Mesodermal cell (in vitro differentiated cells): ENCODE data around the gene GSDMA.
"Not testable (repeated sequence)": the region's sequence is repeated elsewhere in the genome, so short reads cannot be mapped to it uniquely, and the experiment has no call there.

Experiments used
- H3K27ac ChIP-seq: 2 replicates; pipeline ENCODE4 v1.7.0; 2013; ENCODE audit warnings: mild to moderate bottlenecking, low read depth, low read length, moderate library complexity; ENCODE audit not compliant: severe bottlenecking
- H3K36me3 ChIP-seq: 2 replicates; pipeline ENCODE4 v1.7.1; 2013; ENCODE audit warnings: mild to moderate bottlenecking, low read length, moderate library complexity; ENCODE audit not compliant: control insufficient read depth, insufficient read depth
- H3K4me1 ChIP-seq: one replicate; pipeline ENCODE4 v1.7.1; 2013; ENCODE audit warnings: mild to moderate bottlenecking, low read length; ENCODE audit not compliant: insufficient read depth, control insufficient read depth, poor library complexity, severe bottlenecking
- H3K4me3 ChIP-seq: 2 replicates; pipeline ENCODE4 v1.7.0; 2013; ENCODE audit warnings: low read length, control low read depth, mild to moderate bottlenecking; ENCODE audit not compliant: insufficient read depth, poor library complexity, severe bottlenecking; ENCODE audit errors: extremely low read depth
- H3K9me3 ChIP-seq: 2 replicates; pipeline ENCODE4 v1.7.1; 2013; ENCODE audit warnings: mild to moderate bottlenecking, low read length, moderate library complexity; ENCODE audit not compliant: control insufficient read depth
- WGBS, 2 experiments: methylation state at CpG; one replicate each; pipeline ENCODE4 v1.1.5; 2013; ENCODE audit warnings: missing lambda C conversion rate in 2 of 2; ENCODE audit not compliant: insufficient coverage in 2 of 2; 5-methylcytosine and 5-hydroxymethylcytosine counted together

Gene GSDMA

DNA sequence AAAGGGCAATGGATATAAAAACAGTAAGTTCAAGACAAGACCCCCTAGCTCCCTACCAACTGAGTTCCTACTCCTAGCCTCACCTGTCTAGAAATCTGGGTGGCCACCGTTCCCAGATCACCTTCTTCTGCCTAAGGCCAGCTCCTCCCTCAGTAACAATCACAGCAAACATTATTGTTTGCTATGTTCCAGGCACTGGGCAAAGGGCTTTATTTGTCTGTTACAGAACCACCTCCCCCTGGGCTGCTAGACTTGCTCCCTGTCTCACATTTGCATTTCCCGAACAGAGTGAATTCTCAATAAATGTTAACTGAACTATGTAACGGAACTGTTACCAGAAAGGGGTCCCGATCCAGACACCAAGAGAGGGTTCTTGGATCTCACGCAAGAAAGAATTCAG lies 28.5 kb upstream of the GSDMA start:
- Histone ChIP-seq H3K4me3 (no peak overlapping the region), H3K27ac (no peak overlapping the region), H3K4me1 (peaks cover 3% of the 10 kb centered on the region), H3K36me3 (no peaks in the 10 kb centered on the region), H3K9me3 (no peaks in the 10 kb centered on the region)
- 83% methylated on average over 5 of the region's 5 CpGs for WGBS, 2 experiments

DNA sequence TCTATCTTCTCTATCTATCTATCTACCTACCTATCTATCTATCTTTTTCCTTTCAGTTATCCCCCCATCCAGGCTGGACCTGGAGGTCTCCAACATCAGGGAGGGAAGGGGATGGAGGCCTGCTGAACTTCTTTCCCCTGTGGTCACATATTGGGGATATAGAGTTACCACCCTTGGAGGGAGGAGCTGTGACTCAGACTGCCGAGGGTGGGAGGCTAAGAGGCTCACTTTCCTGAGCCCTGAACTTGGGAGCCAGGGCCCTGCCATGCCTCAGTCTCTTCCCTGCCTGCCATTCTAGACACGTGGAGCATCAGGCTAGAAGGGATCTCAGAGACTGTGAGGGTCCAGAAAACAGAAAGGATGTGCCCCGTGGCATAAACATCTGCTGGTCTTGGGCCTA lies 26.9 kb upstream of the GSDMA start:
- Histone ChIP-seq H3K36me3 (no peaks in the 10 kb centered on the region), H3K4me3 (no peak overlapping the region), H3K4me1 (peaks cover 8% of the 10 kb centered on the region), H3K9me3 (no peaks in the 10 kb centered on the region), H3K27ac (no peak overlapping the region)
- WGBS, 2 experiments = 74 to 82% methylated on average over 2 to 3 of the region's 3 CpGs

DNA sequence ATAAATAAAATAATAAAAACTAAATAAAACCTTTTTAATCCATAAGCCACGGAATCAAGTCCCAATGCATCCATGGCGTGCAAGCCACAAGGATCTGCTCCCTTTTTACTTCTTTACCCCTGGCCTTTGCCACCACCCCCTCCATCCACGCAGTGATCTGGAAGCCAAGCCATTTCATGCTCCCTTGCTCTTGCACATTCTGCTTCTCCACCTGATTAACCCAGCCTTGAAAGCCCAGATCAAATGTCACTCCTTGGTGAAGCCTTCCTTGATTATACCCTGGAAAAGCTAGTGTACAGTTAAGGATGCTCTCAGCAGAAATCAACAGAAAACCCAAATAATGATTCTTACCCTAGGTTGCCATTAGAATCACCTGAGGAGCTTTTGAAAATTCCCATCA lies 25.4 kb upstream of the GSDMA start:
- Histone ChIP-seq H3K4me1 (peaks cover 8% of the 10 kb centered on the region), H3K27ac (no peak overlapping the region), H3K36me3 (no peaks in the 10 kb centered on the region), H3K4me3 (no peak overlapping the region), H3K9me3 (no peaks in the 10 kb centered on the region)
- 90 to 91% methylated on average over 3 of the region's 3 CpGs for WGBS, 2 experiments

DNA sequence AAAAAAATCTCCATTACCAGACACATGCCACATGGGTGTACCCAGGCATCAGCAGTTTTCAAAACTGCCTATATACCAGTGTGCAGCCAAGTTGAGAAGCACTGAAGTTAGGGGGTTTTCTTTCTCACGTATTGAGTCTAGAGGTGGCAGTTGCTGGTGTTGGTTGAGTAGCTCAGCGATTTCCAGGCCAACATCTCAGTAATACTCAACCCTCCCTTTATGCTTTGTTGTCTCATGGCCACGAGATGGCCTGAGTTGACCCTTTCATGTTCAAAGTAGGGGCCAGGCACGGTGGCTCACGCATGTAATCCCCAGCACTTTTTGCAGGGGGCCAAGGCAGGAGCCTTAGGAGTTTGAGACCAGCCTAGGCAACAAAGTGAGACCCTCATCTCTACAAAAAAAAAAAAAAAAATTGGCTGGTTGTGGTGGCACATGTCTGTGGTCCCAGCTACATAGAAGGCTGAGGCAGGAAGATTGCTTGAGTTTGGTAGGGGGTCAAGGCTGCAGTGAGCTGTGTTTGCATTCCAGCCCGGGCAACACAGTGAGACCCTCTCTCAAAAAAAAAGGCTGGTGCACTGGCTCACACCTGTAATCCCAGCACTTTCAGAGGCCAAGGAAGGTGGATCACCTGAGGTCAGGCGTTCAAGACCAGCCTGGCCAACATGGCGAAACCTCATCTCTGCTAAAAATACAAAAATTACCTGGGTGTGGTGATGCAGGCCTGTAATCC lies 24.5 kb upstream of the GSDMA start:
- no peak overlapping the region for H3K4me3 ChIP-seq
- peaks cover 8% of the 10 kb centered on the region for H3K4me1 ChIP-seq
- no peak overlapping the region for H3K27ac ChIP-seq
- H3K36me3 ChIP-seq = no peaks in the 10 kb centered on the region
- WGBS, 2 experiments = 86% methylated on average over 1 to 6 of the region's 8 CpGs
- H3K9me3 ChIP-seq = no peaks in the 10 kb centered on the region

DNA sequence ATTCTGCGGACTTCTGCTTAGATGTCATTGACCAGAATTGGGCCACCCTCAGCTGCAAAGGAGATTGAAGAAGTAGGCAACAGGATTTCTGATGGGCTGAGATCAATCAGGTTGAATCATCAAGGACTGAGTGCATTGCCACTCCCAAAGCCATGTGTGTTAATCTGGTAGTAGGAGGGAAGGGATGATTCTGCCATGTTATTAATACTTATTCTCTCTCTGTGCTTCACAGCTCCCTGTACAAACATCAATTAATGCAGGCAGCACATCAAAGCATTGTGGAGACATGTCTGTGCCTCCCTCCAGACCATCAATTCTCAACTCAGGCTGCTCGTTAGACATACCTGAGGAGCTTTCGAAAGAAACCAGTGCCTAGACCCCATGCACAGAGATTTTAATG lies 23.7 kb upstream of the GSDMA start:
- Histone ChIP-seq H3K4me1 (peaks cover 8% of the 10 kb centered on the region), H3K36me3 (no peaks in the 10 kb centered on the region), H3K9me3 (no peaks in the 10 kb centered on the region), H3K27ac (no peak overlapping the region), H3K4me3 (no peak overlapping the region)
- WGBS, 2 experiments = 90% methylated on average over 1 to 3 of the region's 3 CpGs

DNA sequence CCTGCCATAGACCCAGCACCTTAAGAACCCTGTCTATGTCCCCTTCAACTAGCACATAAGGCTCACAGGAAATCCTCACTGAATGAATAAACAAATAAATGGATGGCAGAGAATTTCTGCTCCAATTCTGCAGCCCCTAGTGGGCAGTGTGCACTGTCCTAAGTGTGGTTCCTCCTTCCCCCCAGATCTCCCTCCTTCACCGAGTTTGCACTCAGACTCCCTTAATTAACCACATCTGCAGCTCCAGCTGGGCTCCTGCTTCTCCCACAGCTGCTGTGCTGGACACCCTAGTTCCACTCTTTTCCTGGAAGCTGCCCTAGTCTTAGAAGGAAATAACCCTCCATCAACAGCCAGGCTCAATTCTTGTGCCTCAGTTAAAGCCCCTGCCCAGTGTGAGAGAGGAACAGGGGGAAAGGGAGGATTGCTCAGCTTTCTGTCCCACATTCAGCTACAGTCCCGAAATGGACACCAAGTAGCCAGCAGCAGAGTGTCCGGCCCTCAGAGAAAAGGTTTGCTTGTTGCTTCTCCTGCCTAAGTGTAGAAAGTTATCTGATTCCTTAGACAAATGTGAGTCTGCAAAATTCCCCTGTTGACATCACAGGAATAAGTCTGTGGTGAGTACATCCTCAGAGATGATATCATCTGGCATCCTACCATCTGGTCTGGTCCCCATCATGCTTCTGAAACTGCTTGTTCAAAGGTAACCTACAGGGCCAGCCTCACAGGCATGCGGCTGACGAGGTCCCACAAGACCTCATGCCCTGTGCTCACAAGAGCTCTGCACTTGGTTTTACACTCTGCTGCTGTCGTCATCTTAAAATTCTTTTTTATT lies 23.0 kb upstream of the GSDMA start:
- no peaks in the 10 kb centered on the region for H3K36me3 ChIP-seq
- no peaks in the 10 kb centered on the region for H3K9me3 ChIP-seq
- peak overlapping the region; percentile 7 for H3K27ac ChIP-seq
- 80 to 87% methylated on average over 5 to 6 of the region's 6 CpGs for WGBS, 2 experiments
- no peak overlapping the region for H3K4me3 ChIP-seq
- H3K4me1 ChIP-seq = peaks cover 8% of the 10 kb centered on the region

DNA sequence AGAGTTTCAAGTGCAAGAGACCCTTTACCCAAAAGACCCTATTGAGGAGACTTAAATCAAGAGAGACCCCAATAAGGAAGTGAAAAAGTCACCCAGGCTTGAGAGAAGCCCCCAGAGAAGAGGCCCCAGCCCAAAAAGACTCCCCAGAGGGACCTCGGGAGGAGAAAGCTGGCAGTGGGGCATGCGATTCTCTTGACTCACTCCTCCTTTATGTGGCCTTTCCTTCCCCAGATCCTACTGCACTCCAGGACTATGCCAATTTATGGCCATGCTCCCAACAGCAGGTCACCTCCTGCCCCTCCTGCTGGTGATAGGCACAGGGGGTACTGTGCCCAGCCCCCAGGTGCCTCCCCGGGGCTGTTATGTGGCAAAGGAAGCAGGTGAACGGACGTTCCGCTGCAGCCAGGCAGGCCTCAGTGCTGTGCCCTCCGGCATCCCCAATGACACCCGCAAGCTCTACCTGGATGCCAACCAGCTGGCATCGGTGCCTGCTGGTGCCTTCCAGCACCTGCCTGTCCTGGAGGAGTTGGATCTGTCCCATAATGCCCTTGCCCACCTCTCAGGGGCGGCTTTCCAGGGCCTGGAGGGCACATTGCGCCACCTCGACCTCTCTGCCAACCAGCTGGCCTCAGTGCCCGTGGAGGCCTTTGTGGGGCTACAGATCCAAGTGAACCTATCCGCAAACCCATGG lies 19.0 kb upstream of the GSDMA start:
- Histone ChIP-seq H3K4me3 (no peak overlapping the region), H3K4me1 (peaks cover 11% of the 10 kb centered on the region), H3K36me3 (no peaks in the 10 kb centered on the region), H3K9me3 (no peaks in the 10 kb centered on the region), H3K27ac (no peak overlapping the region)
- WGBS, 2 experiments = 92 to 93% methylated on average over 14 of the region's 14 CpGs

DNA sequence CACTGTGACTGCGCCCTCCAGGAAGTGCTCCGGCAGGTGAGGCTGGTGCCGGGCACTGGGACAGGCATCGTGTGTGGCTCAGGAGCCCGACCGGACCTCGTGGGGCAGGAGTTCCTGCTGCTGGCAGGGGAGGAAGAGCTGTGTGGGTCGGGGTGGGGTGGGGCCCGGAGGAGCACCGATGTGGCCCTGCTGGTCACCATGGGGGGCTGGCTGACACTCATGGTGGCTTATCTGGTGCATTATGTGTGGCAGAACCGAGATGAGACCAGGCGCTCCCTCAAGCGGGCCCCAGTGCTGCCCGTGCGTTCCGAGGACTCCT lies 18.5 kb upstream of the GSDMA start:
- H3K27ac ChIP-seq = no peak overlapping the region
- no peaks in the 10 kb centered on the region for H3K9me3 ChIP-seq
- H3K36me3 ChIP-seq = no peaks in the 10 kb centered on the region
- WGBS, 2 experiments = 88 to 91% methylated on average over 14 to 15 of the region's 16 CpGs
- peaks cover 13% of the 10 kb centered on the region for H3K4me1 ChIP-seq
- no peak overlapping the region for H3K4me3 ChIP-seq

DNA sequence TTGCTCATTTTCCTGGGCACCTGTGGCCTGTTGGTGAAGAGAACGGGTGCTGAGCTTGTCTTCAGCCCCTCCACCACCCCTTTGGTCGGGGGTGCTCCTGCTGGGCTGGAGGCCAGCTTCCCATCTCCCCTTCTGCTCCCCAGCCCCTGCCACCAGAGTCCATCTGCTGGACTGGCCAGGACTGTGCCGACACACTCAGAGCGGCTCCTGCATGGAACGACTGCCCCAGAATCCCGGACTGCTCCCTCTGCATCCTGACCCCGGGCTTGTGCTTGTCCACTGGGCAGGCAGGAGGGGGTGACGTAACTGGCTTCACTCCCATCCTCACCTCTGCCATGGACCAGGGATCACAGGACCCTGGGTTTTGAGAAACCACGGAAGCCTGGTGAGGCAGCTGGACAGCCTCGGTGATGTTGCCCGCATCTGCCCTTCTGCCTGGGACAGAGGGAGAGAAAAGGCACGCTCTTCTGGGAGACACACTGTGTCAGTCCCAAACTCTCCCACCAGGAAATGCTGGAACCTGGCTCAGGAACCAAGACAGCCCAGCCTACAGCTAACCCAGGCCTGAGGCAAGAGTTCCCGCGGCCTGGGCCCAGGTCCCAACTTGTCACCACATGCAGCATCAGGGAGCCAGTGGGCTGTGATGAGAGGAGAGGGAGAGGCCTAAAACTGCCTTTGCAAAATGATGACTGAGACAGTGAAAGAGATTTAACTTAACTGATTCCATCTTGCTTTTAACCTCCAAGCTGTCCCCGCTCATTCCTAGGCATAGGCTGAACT lies 16.1 kb upstream of the GSDMA start:
- Histone ChIP-seq H3K4me1 (peaks cover 8% of the 10 kb centered on the region), H3K36me3 (no peaks in the 10 kb centered on the region), H3K9me3 (no peaks in the 10 kb centered on the region), H3K27ac (no peak overlapping the region), H3K4me3 (no peak overlapping the region)
- WGBS, 2 experiments = 85 to 90% methylated on average over 11 to 13 of the region's 15 CpGs

DNA sequence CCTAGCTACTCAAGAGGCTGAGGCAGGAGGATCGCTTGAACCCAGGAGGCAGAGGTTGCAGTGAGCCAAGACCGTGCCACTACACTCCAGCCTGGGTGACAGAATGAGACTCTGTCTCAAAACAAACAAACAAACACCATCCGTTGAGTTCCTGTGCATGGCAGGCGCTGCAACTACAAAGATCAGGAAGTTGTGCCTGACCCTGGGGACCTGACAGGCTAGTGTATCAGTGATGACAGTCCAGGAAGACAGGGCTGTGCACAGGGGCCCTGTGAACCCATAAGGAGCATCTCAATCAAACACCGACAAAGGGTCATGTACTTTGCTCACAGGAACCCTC lies 14.3 kb upstream of the GSDMA start:
- WGBS, 2 experiments = 83 to 89% methylated on average over 2 to 3 of the region's 5 CpGs
- not testable (repeated sequence) for H3K9me3 ChIP-seq, H3K36me3 ChIP-seq, H3K27ac ChIP-seq, H3K4me3 ChIP-seq
- peaks cover 11% of the 10 kb centered on the region for H3K4me1 ChIP-seq
